ENCODE measurements around the gene ACBD6.
"Not testable (repeated sequence)": the region's sequence is repeated elsewhere in the genome, so short reads cannot be mapped to it uniquely, and the experiment has no call there.

Gene ACBD6

GRCh38 chr1:180433873-180434272 is 68.5 kb downstream of the ACBD6 start:
- TF ChIP-seq GATA1 (IDR thresholded peaks at IDR 0.05; ENCODE audit: low read depth, low read length): no peak
- TF ChIP-seq POLR2A (IDR thresholded peaks at IDR 0.05; ENCODE audit: low read length): no peak
- DNase-seq: no peak

- TF ChIP-seq POLR2A (IDR thresholded peaks at IDR 0.05; ENCODE audit: low read length) (no peak), GATA1 (IDR thresholded peaks at IDR 0.05; ENCODE audit: low read depth, low read length) (no peak)
Observed at GRCh38 chr1:180431683-180432082, 70.7 kb downstream of the ACBD6 start.

DNA sequence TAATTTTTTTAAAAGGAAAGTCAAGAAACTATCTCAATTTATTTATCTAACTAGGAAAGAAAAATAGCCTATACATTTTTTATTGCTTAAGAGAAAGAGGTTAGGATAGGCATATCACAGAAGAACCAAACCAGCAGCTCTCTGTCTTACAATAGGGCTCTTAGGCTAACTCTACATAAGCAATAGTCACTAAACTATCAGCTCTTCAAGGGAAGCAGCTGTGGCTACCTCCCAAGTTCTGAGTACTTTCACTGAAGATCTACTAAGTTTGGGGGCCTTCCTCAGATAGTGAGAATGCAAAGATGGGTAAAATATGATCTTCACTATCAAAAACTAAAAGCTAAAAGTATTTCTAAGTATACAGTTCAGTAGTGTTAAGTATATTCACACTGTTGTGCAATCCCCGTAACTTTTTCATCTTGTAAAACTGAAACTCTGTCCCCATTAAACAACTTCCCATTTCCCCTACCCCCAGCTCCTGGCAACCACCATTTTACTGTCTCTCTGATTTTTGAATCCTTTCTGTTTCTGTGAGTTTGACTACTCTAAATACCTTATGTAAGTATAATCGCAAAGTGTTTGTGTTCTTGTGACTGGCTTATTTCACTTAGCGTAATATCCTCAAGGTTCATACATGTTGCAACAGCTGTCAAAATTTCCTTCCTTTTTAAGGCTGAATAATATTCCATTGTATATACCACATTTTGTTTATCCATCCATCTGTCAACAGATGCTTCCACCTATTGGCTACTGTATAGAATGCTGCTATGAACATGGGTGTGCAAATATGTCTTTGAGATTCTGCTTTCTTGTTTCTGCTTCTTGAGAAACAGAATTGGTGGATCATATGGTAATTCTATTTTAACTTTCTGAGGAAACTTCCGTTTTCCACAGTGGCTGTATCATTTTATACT is 73.3 kb downstream of the ACBD6 start:
- DNase-seq: no peak
- TF ChIP-seq POLR2A (IDR thresholded peaks at IDR 0.05; ENCODE audit: low read length) (no peak), GATA1 (IDR thresholded peaks at IDR 0.05; ENCODE audit: low read depth, low read length) (no peak)

More at GRCh38 chr1:180431683-180432082, 70.7 kb downstream of the ACBD6 start:
- DNase-seq: no peak

DNA sequence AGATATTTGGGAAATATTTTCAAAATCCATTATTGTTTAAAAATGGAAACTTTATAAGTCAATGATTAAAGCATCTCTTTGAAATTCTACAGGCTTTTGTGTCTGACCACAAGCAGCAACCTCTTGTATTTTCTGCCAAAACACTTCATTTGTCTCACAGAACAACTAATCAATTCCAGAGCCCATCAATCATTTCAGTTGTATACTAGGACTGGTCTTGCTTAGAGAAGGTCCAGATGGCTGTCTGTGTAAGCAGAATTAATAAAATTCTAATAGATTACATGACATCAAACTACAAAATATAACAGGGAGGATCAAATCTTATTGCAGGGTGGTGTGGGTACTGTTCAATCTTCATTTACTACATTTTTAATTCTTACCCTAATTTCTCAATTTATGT is 76.4 kb downstream of the ACBD6 start:
- no peak for DNase-seq
- no peak for TF ChIP-seq GATA1 (IDR thresholded peaks at IDR 0.05; ENCODE audit: low read depth, low read length)

DNA sequence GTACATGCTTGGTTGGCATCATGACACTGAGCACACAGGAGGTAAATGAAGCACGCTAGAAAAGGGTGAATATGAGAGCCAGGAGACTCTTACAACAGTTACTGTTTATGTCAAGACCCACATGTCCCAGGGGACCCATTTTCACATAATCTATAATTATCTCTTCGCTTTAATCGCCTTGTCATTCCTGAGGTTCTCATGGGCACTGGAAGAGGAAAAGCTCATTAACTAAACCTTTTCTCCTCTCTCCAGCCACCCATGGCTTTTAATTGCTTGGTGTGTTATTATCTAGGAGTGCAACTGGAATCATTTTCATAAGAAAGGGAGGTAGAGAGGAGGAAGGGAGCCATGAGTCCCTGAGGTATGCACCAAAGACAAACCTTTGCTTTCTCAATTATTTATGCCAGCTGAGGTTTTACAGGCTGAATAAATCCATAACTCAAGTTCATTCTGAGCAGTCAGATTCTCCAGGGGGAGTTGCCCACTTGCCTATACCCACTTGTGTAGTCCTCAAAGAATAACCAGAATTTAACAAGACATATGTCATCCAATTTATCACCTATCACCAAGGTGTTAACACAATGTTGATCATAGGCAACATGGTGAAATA is 77.4 kb downstream of the ACBD6 start:
- TF ChIP-seq GATA1 (IDR thresholded peaks at IDR 0.05; ENCODE audit: low read depth, low read length): no peak
- no peak for TF ChIP-seq POLR2A (IDR thresholded peaks at IDR 0.05; ENCODE audit: low read length)
- no peak for DNase-seq

- DNase-seq: no peak
- no peak for TF ChIP-seq POLR2A (IDR thresholded peaks at IDR 0.05; ENCODE audit: low read length)
- TF ChIP-seq GATA1 (IDR thresholded peaks at IDR 0.05; ENCODE audit: low read depth, low read length): no peak
Observed at GRCh38 chr1:180421614-180422013, 80.8 kb downstream of the ACBD6 start.

DNA sequence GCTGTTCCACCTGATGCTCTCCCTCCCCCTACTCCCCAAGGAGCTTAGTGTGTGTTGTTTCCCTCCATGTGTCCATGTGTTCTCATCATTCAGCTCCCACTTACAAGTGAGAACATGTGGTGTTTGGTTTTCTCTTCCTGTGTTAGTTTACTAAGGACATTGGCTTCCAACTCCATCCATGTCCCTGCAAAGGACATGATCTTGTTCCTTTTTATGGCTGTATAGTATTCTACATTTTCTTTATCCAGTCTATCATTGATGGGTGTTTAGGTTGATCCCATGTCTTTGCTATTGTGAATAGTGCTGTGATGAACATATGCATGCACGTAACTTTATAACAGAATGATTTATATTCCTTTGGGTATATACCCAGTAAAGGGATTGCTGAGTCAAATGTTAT is 81.2 kb downstream of the ACBD6 start:
- not testable (repeated sequence) for DNase-seq

GRCh38 chr1:180415985-180416633 is 86.3 kb downstream of the ACBD6 start:
- DNase-seq: peak; percentile 56 to 64
- TF ChIP-seq POLR2A (IDR thresholded peaks at IDR 0.05; ENCODE audit: low read length) (no peak), GATA1 (IDR thresholded peaks at IDR 0.05; ENCODE audit: low read depth, low read length) (no peak)

DNA sequence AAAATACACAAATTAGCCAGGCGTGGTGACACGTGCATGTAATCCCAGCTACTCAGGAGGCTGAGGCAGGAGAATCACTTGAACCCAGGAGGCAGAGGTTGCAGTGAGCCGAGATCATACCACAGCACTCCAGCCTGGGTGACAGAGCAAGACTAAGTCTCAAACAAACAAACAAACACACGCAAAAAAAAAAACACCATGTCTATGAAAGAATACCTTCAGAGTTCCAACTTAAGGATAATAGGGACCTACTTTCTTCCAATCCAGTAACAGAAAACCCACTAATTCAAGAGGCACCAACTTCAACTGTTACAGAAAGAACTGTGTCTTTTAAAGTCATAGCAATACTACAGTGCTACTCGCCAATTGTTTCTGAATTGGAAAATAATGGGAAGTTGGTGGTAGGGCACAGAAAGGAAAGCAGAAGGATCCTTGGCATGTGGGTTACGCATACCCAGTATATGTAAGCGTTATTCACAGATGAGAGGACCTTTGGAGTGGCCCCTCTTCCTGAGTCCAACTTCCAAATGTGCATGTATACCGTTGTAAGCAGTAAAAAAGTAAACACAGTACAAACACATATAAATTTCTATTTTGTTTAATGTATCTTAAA is 87.0 kb downstream of the ACBD6 start:
- no peak for TF ChIP-seq POLR2A (IDR thresholded peaks at IDR 0.05; ENCODE audit: low read length)
- no peak for TF ChIP-seq GATA1 (IDR thresholded peaks at IDR 0.05; ENCODE audit: low read depth, low read length)
- DNase-seq: no peak

GRCh38 chr1:180412583-180412982 is 89.8 kb downstream of the ACBD6 start:
- TF ChIP-seq GATA1 (IDR thresholded peaks at IDR 0.05; ENCODE audit: low read depth, low read length) (no peak), POLR2A (IDR thresholded peaks at IDR 0.05; ENCODE audit: low read length) (no peak)
- DNase-seq: no peak

DNA sequence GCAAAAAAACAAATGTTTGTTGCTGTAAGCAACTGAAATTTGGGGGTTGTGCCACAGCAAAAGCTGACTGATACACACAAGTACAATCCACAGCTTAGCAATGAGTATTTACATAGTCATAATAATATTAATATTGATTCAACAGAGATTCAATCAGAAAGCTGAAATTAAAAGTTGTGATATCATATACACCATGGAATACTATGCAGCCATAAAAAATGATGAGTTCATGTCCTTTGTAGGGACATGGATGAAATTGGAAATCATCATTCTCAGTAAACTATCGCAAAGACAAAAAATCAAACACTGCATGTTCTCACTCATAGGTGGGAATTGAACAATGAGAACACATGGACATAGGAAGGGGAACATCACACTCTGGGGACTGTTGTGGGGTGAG is 94.2 kb downstream of the ACBD6 start:
- not testable (repeated sequence) for DNase-seq

DNA sequence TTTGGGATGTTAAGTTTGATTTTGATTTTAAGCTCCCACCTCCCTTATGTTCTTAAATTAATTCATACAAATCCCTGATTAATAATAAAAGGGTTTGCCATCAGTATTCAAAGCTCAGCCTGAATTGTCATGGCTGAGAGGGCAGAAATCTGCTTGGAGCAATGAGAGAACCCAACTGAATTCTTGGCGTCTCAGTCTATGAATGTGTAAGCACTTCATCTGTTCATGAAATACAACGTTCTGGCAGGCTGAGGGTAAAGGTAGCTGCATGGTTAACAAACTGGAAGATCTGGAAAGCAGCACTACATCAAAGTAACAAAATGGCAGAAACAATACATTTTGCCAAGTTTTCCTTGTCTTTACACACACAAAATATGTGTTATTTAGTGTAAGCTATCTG is 95.3 kb downstream of the ACBD6 start:
- no peak for DNase-seq

DNA sequence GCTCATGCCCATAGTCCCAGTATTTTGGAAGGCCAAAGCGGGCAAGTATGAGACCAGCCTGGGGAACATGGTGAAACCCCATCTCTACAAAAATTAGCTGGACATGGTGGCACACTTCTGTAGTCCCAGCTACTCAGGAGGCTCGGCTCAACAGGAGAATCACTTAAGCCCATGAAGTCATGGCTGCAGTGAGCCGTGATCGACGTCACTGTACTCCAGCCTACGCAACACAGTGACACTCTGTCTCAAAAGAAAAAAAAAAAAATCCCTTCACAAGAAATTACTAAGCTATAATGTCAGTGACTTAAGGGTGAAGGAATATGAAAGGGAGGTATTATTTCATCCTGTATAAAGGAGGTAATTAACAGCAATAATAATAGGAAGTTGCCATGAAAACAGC is 99.8 kb downstream of the ACBD6 start:
- TF ChIP-seq POLR2A (IDR thresholded peaks at IDR 0.05; ENCODE audit: low read length) (no peak), GATA1 (IDR thresholded peaks at IDR 0.05; ENCODE audit: low read depth, low read length) (no peak)
- no peak for DNase-seq

More for the DNA sequence above, 95.3 kb downstream of the ACBD6 start:
- no peak for TF ChIP-seq GATA1 (IDR thresholded peaks at IDR 0.05; ENCODE audit: low read depth, low read length)
- TF ChIP-seq POLR2A (IDR thresholded peaks at IDR 0.05; ENCODE audit: low read length): no peak

DNA sequence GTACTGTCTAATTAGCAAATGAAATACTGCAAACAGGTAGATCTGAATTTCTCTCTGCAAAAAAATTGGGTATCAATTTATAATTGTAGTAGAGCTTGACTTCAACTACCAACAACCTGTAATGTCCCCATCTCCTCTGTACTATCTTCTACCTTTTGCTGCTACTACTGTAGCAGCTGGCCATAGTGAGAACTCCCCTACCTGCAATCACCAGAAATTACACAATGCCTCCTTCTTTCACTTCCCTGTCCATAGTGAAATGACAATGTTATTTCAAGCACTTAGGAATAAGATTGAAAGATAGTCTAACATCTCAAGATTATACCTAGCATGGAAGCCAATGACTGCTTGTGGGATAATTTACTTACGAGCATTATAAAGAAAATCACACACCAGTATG is 100.4 kb downstream of the ACBD6 start:
- no peak for DNase-seq
- TF ChIP-seq POLR2A (IDR thresholded peaks at IDR 0.05; ENCODE audit: low read length) (no peak), GATA1 (IDR thresholded peaks at IDR 0.05; ENCODE audit: low read depth, low read length) (no peak)

All from erythroblast (primary cell).